ENCODE data around the gene COL4A4.

DNA sequence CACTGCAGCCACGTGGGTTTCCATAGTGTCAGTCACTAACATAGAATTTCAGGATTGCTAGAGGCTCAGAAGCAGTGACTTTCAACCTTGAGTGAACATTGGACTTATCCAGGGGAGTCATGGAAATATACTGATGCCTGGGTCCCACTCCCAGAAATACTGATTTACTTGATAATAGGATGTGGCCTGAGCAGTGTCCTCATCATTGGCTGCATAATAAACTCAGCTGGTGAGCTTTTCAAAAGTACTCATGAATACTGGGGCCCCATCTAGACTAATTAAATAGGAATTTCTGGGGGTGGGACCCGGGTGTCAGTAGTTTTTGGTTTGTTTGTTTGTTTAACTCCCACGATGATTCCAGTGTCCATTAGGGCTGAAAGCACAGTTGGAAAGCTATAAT, 141.4 kb downstream of the COL4A4 start:
- TF ChIP-seq, protein P1, sequence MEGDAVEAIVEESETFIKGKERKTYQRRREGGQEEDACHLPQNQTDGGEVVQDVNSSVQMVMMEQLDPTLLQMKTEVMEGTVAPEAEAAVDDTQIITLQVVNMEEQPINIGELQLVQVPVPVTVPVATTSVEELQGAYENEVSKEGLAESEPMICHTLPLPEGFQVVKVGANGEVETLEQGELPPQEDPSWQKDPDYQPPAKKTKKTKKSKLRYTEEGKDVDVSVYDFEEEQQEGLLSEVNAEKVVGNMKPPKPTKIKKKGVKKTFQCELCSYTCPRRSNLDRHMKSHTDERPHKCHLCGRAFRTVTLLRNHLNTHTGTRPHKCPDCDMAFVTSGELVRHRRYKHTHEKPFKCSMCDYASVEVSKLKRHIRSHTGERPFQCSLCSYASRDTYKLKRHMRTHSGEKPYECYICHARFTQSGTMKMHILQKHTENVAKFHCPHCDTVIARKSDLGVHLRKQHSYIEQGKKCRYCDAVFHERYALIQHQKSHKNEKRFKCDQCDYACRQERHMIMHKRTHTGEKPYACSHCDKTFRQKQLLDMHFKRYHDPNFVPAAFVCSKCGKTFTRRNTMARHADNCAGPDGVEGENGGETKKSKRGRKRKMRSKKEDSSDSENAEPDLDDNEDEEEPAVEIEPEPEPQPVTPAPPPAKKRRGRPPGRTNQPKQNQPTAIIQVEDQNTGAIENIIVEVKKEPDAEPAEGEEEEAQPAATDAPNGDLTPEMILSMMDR (IDR thresholded peaks at IDR 0.05; ENCODE audit: extremely low read depth in 1 of 2, insufficient read depth in 1 of 2, low read depth in 1 of 2, low read length in 2 of 2): no peak
- TF ChIP-seq POLR2A (IDR thresholded peaks at IDR 0.05; ENCODE audit: low read depth, low read length) (no peak), MYC (IDR thresholded peaks at IDR 0.05; ENCODE audit: low read depth, low read length) (no peak), EZH2 (IDR thresholded peaks at IDR 0.05; ENCODE audit: borderline replicate concordance, low read depth, low read length, severe bottlenecking) (no peak), JUN (IDR thresholded peaks at IDR 0.05; ENCODE audit: borderline replicate concordance, insufficient read depth, insufficient read length, low read depth) (no peak), POLR2AphosphoS5 (IDR thresholded peaks at IDR 0.05; ENCODE audit: insufficient read depth, low read depth, low read length) (no peak), MAX (IDR thresholded peaks at IDR 0.05; ENCODE audit: insufficient read depth, insufficient read length) (no peak)
